ENCODE measurements around the gene MAP3K14.

DNA sequence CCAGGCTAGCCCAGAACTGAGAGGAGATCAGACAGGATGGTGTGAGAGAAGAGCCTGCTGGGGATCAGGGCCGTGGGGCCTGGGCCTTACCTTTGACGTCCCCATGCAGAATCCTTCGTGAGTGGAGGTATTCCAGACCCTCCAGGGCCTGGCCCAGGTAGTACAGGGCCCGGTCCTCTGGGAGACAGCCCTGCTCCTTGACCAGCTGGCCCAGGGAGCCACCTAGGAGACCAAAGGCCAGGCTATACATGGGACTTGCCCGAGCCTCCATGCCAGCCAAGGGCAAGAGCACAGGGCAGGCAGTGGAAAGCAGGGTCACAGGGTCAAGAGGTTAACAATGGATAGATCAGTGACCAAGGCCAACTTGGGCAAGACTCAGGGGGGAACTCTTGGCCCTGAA, 42.8 kb downstream of the MAP3K14 start:
- TF ChIP-seq, protein P1, sequence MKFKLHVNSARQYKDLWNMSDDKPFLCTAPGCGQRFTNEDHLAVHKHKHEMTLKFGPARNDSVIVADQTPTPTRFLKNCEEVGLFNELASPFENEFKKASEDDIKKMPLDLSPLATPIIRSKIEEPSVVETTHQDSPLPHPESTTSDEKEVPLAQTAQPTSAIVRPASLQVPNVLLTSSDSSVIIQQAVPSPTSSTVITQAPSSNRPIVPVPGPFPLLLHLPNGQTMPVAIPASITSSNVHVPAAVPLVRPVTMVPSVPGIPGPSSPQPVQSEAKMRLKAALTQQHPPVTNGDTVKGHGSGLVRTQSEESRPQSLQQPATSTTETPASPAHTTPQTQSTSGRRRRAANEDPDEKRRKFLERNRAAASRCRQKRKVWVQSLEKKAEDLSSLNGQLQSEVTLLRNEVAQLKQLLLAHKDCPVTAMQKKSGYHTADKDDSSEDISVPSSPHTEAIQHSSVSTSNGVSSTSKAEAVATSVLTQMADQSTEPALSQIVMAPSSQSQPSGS (IDR thresholded peaks at IDR 0.05; ENCODE audit: low read length), result no peak
- no peak for TF ChIP-seq KDM1A (IDR thresholded peaks at IDR 0.05; ENCODE audit: borderline replicate concordance)
- TF ChIP-seq, protein P2, sequence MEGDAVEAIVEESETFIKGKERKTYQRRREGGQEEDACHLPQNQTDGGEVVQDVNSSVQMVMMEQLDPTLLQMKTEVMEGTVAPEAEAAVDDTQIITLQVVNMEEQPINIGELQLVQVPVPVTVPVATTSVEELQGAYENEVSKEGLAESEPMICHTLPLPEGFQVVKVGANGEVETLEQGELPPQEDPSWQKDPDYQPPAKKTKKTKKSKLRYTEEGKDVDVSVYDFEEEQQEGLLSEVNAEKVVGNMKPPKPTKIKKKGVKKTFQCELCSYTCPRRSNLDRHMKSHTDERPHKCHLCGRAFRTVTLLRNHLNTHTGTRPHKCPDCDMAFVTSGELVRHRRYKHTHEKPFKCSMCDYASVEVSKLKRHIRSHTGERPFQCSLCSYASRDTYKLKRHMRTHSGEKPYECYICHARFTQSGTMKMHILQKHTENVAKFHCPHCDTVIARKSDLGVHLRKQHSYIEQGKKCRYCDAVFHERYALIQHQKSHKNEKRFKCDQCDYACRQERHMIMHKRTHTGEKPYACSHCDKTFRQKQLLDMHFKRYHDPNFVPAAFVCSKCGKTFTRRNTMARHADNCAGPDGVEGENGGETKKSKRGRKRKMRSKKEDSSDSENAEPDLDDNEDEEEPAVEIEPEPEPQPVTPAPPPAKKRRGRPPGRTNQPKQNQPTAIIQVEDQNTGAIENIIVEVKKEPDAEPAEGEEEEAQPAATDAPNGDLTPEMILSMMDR (IDR thresholded peaks at IDR 0.05 in 2 of 3, conservative IDR thresholded peaks at IDR 0.05 in 1 of 3; ENCODE audit: control insufficient read depth in 2 of 3, extremely low read depth in 1 of 3, insufficient read depth in 1 of 3, low read depth in 3 of 3, low read length in 3 of 3), result no peak
- TF ChIP-seq ESRRA (IDR thresholded peaks at IDR 0.05; ENCODE audit: low read length), result no peak
- no peak for TF ChIP-seq POLR2AphosphoS5 (IDR thresholded peaks at IDR 0.05; ENCODE audit: low read length)
- TF ChIP-seq PAX8 (IDR thresholded peaks at IDR 0.05), result no peak
- no peak for TF ChIP-seq FOXM1 (IDR thresholded peaks at IDR 0.05; ENCODE audit: low read depth, low read length)
- no peak for TF ChIP-seq ZBED1 (IDR thresholded peaks at IDR 0.05; ENCODE audit: borderline replicate concordance)
- TF ChIP-seq SIN3A (IDR thresholded peaks at IDR 0.05; ENCODE audit: low read depth, low read length), result no peak
- no peak for TF ChIP-seq JUND (IDR thresholded peaks at IDR 0.05; ENCODE audit: low read depth, low read length)
- no peak for TF ChIP-seq STAT1 (conservative IDR thresholded peaks at IDR 0.05)
- TF ChIP-seq PML (IDR thresholded peaks at IDR 0.05; ENCODE audit: low read length), result no peak
- no peak for TF ChIP-seq POLR2A (IDR thresholded peaks at IDR 0.05; ENCODE audit: low read depth, low read length)
- TF ChIP-seq ZNF274 (IDR thresholded peaks at IDR 0.05; ENCODE audit: insufficient read depth, insufficient read length), result no peak

Data from GM12878 (cell line).